IPS-18a (cell line): ENCODE data around the gene PLOD2.
"Not testable (repeated sequence)": the region's sequence is repeated elsewhere in the genome, so short reads cannot be mapped to it uniquely, and the experiment has no call there.

Source experiments
- H3K27ac ChIP-seq: one replicate; pipeline ENCODE4 v1.5.1; 2013; ENCODE audit warnings: low read length
- H3K27me3 ChIP-seq: one replicate; pipeline ENCODE4 v1.6.1; 2013; ENCODE audit warnings: mild to moderate bottlenecking, low read length; ENCODE audit not compliant: control insufficient read depth, insufficient read depth
- H3K36me3 ChIP-seq: one replicate; pipeline ENCODE4 v1.6.1; 2013; ENCODE audit warnings: low read depth, low read length; ENCODE audit not compliant: control insufficient read depth
- H3K4me1 ChIP-seq: one replicate; pipeline ENCODE4 v1.6.1; 2013; ENCODE audit warnings: low read depth, low read length; ENCODE audit not compliant: control insufficient read depth
- H3K4me3 ChIP-seq: one replicate; pipeline ENCODE4 v1.5.1; 2013; ENCODE audit warnings: low read length
- H3K9ac ChIP-seq: one replicate; pipeline ENCODE4 v1.6.1; 2013; ENCODE audit warnings: mild to moderate bottlenecking, low read length, moderate library complexity
- H3K9me3 ChIP-seq: one replicate; pipeline ENCODE4 v1.6.1; 2013; ENCODE audit warnings: low read depth, low read length; ENCODE audit not compliant: control insufficient read depth

PLOD2 gene

DNA sequence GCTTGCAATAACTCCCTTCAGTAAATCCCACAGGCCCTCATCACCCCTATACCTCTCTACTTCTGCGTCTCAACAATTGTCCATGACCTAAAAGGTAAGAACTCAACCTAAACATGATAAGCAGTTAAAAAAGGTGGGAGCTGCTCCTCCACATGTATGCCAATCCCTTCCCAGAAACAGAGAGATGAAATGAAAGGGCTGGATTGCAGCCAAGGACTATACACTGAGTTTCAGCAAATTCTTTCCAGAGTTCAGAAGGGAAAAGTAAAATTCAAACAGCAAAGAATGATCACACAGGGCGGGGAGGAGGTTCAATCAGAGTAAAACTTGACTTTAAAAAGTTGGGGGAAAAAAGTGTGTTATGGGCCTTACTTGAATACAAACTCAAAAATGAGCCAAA lies 27.5 kb downstream of the PLOD2 start:
- H3K4me1 ChIP-seq = peaks cover 22% of the 10 kb centered on the region
- no peaks in the 10 kb centered on the region for H3K36me3 ChIP-seq
- H3K27ac ChIP-seq = no peak overlapping the region
- H3K4me3 ChIP-seq = no peak overlapping the region
- no peaks in the 10 kb centered on the region for H3K27me3 ChIP-seq
- H3K9ac ChIP-seq = no peak overlapping the region
- no peaks in the 10 kb centered on the region for H3K9me3 ChIP-seq

DNA sequence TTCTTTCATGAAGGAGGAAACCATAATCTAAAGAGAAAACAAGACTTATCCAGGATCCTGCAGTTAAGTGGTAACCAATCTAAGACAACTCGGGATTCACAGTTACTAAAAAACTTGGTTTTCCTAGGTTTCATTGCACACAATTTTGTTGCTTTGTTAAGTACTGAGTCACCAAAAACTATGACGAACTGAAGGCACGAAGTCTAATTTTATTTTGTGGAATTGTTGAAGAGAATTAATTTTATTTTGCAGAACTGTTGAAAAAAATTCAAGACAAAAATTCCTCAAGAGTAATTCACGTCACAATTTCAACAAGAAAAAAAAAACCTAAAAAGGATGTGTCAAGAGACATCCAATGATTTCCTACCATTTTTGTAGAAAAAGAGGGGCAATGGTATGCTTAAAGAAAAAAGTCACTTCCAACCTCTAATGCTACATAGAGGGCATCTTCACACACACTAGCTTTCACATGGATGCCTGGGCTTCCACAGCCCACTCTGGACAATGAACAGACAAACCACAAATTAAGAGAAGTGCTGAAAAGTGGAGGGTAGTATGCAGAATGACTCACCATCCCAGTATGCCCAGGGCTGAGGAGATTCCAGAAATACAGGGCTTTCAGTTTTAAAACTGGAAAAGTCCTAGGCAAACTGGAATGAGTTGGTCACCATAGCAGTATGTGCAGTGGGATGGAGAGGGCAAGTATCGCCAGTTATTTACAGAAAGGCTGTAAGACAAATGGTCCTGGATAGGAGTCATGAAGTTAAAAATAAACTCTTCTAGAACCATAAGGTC lies 29.2 kb downstream of the PLOD2 start:
- Histone ChIP-seq H3K4me1 (peaks cover 17% of the 10 kb centered on the region), H3K9me3 (no peaks in the 10 kb centered on the region), H3K27me3 (no peaks in the 10 kb centered on the region), H3K27ac (no peak overlapping the region), H3K9ac (no peak overlapping the region), H3K4me3 (no peak overlapping the region), H3K36me3 (no peaks in the 10 kb centered on the region)

- H3K9me3 ChIP-seq = no peaks in the 10 kb centered on the region
- no peaks in the 10 kb centered on the region for H3K36me3 ChIP-seq
- no peaks in the 10 kb centered on the region for H3K27me3 ChIP-seq
- peaks cover 17% of the 10 kb centered on the region for H3K4me1 ChIP-seq
- no peak overlapping the region for H3K27ac ChIP-seq
- no peak overlapping the region for H3K9ac ChIP-seq
- no peak overlapping the region for H3K4me3 ChIP-seq
These were observed 30.1 kb downstream of the PLOD2 start for GRCh38 chr3:146130881-146131371.

- Histone ChIP-seq H3K27me3 (no peaks in the 10 kb centered on the region), H3K27ac (no peak overlapping the region), H3K4me1 (peaks cover 13% of the 10 kb centered on the region), H3K9me3 (no peaks in the 10 kb centered on the region), H3K9ac (no peak overlapping the region), H3K36me3 (no peaks in the 10 kb centered on the region), H3K4me3 (no peak overlapping the region)
These were observed 31.2 kb downstream of the PLOD2 start for GRCh38 chr3:146129750-146130149.

- no peak overlapping the region for H3K27ac ChIP-seq
These were observed 32.0 kb downstream of the PLOD2 start for GRCh38 chr3:146128939-146129338.

DNA sequence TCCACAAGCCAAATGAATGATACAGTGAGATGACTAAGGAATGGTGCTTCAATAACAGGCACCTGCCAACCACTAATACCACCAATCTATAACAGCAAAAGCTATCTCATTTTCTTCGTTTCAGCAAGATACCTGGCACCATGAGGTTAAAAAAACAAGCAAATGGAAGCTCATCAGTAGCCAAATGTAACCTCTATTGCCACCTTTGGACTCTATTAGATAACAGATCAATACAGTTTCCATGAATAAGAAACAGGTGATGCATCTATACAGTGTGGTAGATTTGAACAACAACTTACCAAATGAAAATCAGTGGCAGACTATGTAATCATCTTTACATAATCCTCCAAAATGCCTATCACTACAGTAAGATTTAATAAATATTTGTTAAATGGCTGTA lies 32.8 kb downstream of the PLOD2 start:
- Histone ChIP-seq H3K9ac (no peak overlapping the region), H3K4me1 (no peaks in the 10 kb centered on the region), H3K4me3 (no peak overlapping the region), H3K36me3 (no peaks in the 10 kb centered on the region), H3K27ac (no peak overlapping the region), H3K27me3 (no peaks in the 10 kb centered on the region), H3K9me3 (no peaks in the 10 kb centered on the region)

More at GRCh38 chr3:146128939-146129338, 32.0 kb downstream of the PLOD2 start:
- no peak overlapping the region for H3K4me3 ChIP-seq
- H3K9me3 ChIP-seq = no peaks in the 10 kb centered on the region
- peaks cover 5% of the 10 kb centered on the region for H3K4me1 ChIP-seq
- H3K9ac ChIP-seq = no peak overlapping the region
- no peaks in the 10 kb centered on the region for H3K36me3 ChIP-seq
- H3K27me3 ChIP-seq = no peaks in the 10 kb centered on the region

DNA sequence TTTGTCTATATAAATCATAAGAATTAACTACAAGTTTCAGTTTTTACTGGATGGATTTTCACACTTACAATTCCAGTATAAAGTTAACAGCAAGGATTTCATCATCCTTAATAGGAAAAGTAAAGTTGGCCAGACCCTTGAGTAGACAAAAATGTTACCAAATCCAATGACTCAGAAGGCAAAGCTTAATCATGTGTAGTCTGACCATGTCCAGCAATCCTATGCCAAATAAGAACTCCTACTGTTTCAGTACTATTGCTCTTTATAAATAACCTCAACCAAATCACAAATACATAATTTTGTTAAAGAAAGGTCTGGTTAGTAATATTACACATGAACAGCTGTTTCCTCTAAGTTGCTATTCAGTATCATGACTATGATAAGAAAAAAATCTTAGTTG lies 35.0 kb downstream of the PLOD2 start:
- no peaks in the 10 kb centered on the region for H3K36me3 ChIP-seq
- H3K4me3 ChIP-seq = no peak overlapping the region
- H3K9ac ChIP-seq = no peak overlapping the region
- no peaks in the 10 kb centered on the region for H3K9me3 ChIP-seq
- no peaks in the 10 kb centered on the region for H3K4me1 ChIP-seq
- H3K27me3 ChIP-seq = no peaks in the 10 kb centered on the region
- H3K27ac ChIP-seq = no peak overlapping the region

DNA sequence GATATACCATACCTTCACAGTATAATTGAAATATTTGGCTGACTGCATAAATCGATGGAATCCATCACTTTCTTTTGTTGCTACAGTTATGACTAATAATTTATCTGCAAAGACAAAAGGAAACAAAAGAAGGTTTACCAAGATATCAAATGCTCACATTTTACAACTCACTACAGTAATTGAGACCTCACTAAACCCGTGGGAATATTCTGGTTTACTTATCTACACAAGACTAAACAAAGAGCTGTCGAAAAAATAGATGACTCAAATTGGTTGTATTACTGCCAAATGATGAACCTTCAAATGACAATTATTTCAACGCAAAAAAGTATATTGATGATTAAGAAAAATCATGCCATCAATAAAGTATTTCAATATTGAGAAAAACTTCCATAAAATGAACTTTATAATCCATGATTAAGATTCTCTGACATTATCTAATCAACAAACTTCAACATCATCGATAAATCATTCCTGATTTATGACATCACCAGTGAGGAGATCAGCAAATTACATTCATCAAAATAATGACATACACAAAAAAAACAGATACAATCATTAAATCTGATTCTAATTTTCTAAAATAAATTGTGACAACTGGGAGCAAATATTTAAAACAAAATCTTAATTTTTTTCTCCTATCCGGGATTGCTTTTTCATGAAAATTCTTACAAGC lies 36.7 kb downstream of the PLOD2 start:
- Histone ChIP-seq H3K36me3 (no peaks in the 10 kb centered on the region), H3K9ac (no peak overlapping the region), H3K4me3 (no peak overlapping the region), H3K27me3 (no peaks in the 10 kb centered on the region), H3K9me3 (no peaks in the 10 kb centered on the region), H3K27ac (no peak overlapping the region), H3K4me1 (no peaks in the 10 kb centered on the region)

DNA sequence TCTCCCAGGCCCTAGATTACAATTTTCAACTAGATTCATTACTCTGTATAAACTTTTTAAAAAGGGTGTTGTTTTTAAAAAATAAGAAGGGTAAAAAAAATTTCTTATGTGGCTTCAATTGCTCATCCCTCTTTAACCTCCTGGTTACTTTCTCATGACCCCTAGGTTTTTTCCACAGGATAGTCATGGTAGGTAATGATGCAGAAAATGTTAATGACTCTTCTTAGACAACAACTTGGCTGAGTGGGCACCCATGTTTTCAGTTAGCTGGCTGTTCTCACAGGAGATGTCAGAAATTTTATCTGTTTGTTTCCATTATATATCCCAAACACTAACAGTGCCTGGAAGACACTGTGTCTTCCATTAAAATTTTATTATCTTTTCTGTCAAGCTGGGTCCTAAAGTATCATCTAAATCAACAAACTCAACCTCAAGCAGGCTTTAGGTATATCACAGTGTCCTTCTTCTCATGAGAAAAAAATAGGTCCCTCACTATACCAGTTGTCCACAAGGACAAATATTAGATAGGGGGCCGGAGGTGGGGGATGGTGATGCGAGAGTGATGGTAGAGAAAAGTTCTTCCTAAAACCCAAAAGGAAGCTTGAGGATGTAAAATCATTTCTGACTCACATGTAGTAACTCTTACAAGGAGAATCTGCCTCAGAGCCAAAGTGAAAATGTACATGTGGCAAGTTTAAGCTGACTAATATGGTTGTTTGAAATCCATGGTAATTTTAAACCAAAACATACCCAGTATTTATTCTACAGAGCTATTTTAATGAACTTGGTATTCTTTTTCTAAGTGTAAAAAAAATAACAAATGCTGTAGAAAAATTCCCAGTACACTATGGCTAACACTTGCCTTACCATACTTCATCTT lies 43.3 kb downstream of the PLOD2 start:
- H3K4me3 ChIP-seq = no peak overlapping the region
- H3K36me3 ChIP-seq = peaks cover 4% of the 10 kb centered on the region
- H3K9me3 ChIP-seq = no peaks in the 10 kb centered on the region
- H3K9ac ChIP-seq = no peak overlapping the region
- H3K27ac ChIP-seq = no peak overlapping the region
- no peaks in the 10 kb centered on the region for H3K27me3 ChIP-seq
- no peaks in the 10 kb centered on the region for H3K4me1 ChIP-seq

- Histone ChIP-seq H3K36me3 (peaks cover 4% of the 10 kb centered on the region), H3K9ac (no peak overlapping the region), H3K4me3 (no peak overlapping the region), H3K27ac (no peak overlapping the region), H3K27me3 (no peaks in the 10 kb centered on the region), H3K9me3 (no peaks in the 10 kb centered on the region), H3K4me1 (no peaks in the 10 kb centered on the region)
These were observed 45.4 kb downstream of the PLOD2 start for GRCh38 chr3:146115619-146116018.

GRCh38 chr3:146113804-146114203 lies 47.2 kb downstream of the PLOD2 start:
- H3K9me3 ChIP-seq, H3K27ac ChIP-seq, H3K27me3 ChIP-seq, H3K9ac ChIP-seq, H3K4me1 ChIP-seq, H3K4me3 ChIP-seq, H3K36me3 ChIP-seq: not testable (repeated sequence)
